ENCODE data around the gene INPP5A. TPM values are rescaled to one million over a fixed set of nuclear protein-coding genes. Genes with fewer than 3 reads are reported as not detected.
A peak's percentile ranks its signal among the peaks of the same experiment; 100 is the strongest.

INPP5A gene
- total RNA-seq, 1 donor from 2014 or later, result 105 TPM

DNA sequence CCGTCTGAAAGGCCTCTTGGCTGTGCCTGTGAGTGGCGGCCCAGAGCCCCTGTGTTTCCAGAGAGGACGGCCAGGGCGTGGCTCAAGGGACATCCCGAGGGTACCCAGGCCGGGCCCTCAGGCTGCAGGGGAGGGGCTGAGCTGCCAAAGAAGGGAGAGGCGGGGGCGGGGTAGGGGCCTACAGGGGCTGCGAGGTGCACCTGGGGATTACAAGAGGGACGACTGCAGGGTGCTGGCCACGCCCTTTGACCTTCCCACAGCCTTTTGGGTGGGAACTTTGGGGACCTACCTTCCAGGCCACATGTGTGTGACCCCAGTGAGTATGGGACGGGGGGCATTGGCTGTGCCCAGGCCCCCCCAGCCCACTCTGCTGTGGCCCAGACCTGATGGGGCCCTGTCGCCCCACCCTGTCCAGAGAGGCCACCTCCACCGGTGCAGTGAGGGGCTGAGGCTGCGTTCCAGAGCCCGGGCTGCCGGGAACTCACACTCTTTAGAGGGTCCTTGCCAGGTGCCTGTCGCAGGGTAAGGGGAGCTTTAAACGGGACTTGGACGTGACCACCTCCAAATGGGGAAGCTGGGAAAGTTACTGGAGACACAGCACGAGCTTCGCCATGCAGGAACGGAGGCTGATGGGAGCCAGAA is 267.3 kb downstream of the INPP5A start:
- H3K4me3 ChIP-seq, result no peak overlapping the region
- no peaks in the 10 kb centered on the region for H3K4me1 ChIP-seq
- intact Hi-C loops (cut with micrococcal nuclease), result no loop called here
- H3K27ac ChIP-seq (replicated peaks), result no peak overlapping the region
- no peaks in the 10 kb centered on the region for H3K36me3 ChIP-seq
- no peak for DNase-seq
- TF ChIP-seq, protein P1, sequence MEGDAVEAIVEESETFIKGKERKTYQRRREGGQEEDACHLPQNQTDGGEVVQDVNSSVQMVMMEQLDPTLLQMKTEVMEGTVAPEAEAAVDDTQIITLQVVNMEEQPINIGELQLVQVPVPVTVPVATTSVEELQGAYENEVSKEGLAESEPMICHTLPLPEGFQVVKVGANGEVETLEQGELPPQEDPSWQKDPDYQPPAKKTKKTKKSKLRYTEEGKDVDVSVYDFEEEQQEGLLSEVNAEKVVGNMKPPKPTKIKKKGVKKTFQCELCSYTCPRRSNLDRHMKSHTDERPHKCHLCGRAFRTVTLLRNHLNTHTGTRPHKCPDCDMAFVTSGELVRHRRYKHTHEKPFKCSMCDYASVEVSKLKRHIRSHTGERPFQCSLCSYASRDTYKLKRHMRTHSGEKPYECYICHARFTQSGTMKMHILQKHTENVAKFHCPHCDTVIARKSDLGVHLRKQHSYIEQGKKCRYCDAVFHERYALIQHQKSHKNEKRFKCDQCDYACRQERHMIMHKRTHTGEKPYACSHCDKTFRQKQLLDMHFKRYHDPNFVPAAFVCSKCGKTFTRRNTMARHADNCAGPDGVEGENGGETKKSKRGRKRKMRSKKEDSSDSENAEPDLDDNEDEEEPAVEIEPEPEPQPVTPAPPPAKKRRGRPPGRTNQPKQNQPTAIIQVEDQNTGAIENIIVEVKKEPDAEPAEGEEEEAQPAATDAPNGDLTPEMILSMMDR (IDR thresholded peaks at IDR 0.05; ENCODE audit: borderline replicate concordance), result no peak
- H3K27me3 ChIP-seq (ENCODE audit: low read depth), result peaks cover 61% of the 10 kb centered on the region
- H3K9me3 ChIP-seq (replicated peaks), result peaks cover 6% of the 10 kb centered on the region

DNA sequence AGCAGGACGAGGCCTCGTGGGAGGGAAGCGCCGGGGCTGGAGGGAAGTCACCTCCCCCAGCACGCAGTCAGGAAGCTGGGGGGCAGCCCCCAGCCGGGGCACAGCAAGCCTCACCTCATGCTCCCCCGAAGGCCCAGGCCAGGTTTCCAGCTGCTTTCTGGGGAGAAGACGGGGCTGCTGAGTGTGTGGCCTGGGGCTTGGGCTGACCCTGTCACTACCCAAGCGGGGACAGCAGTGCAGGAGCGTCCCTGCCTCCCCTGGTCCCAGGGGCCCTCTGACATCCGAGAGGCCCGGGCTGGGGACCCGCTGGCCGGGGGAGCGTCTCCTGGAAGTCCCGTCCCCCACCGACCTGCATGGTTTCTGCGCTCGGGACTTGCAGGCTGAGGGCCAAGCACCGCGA is 268.0 kb downstream of the INPP5A start:
- H3K27me3 ChIP-seq (ENCODE audit: low read depth), result peaks cover 68% of the 10 kb centered on the region
- intact Hi-C loops (cut with micrococcal nuclease), result no loop called here
- no peaks in the 10 kb centered on the region for H3K4me1 ChIP-seq
- H3K27ac ChIP-seq (replicated peaks), result no peak overlapping the region
- no peaks in the 10 kb centered on the region for H3K36me3 ChIP-seq
- H3K4me3 ChIP-seq, result no peak overlapping the region
- TF ChIP-seq, protein P1 (IDR thresholded peaks at IDR 0.05; ENCODE audit: borderline replicate concordance), result no peak
- no peak for DNase-seq
- peaks cover 6% of the 10 kb centered on the region for H3K9me3 ChIP-seq (replicated peaks)

DNA sequence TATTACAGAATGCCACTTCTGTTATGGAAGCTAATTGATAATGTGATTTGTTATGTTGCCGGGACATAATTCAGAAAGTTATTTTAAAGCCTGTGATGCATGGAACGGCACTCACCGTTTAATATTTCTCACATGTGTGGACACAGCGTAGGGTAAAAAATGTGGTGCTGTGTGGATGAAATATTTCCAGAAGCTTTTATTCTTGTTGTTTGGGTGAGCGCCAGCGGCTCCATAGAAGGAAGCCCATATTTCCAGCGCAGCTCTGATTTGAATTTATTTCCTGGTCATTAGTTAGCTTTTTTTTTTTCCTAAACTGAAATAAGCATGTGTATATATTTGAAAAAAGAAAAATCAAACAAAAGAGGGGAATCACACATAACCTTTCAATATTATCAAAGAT is 268.5 kb downstream of the INPP5A start:
- TF ChIP-seq, protein P1 (IDR thresholded peaks at IDR 0.05; ENCODE audit: borderline replicate concordance), result no peak
- Histone ChIP-seq H3K36me3 (no peaks in the 10 kb centered on the region), H3K9me3 (replicated peaks) (peaks cover 6% of the 10 kb centered on the region), H3K4me1 (no peaks in the 10 kb centered on the region), H3K27me3 (ENCODE audit: low read depth) (peaks cover 73% of the 10 kb centered on the region), H3K4me3 (no peak overlapping the region), H3K27ac (replicated peaks) (no peak overlapping the region)
- no peak for DNase-seq
- intact Hi-C loops (cut with micrococcal nuclease), result no loop called here

DNA sequence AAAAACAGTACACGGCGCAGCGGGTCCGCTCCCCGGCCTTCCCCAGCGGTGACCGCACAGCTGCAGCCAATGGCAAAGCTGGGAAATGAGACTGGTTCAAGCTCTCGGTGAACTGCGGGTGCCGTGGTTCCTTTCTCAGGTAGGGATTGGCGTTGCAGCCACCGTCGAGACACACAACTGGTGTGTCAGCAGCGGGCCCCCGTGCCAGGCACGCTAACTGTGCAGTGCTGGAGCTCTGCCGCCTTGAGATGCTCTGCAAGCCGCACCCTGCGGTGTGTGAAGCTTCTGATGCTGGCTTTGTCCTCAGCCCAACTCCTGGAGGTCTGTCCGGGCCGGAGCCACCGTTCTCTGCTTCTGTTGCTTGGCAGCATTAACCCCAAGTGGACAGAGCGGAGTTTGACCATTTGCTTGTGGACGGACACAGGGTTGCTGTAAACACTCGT is 269.0 kb downstream of the INPP5A start:
- no peaks in the 10 kb centered on the region for H3K4me1 ChIP-seq
- H3K27ac ChIP-seq (replicated peaks), result no peak overlapping the region
- DNase-seq, result peak; percentile 9
- intact Hi-C loops (cut with micrococcal nuclease), result no loop called here
- peaks cover 6% of the 10 kb centered on the region for H3K9me3 ChIP-seq (replicated peaks)
- TF ChIP-seq, protein P1 (IDR thresholded peaks at IDR 0.05; ENCODE audit: borderline replicate concordance), result no peak
- H3K27me3 ChIP-seq (ENCODE audit: low read depth), result peaks cover 76% of the 10 kb centered on the region
- no peaks in the 10 kb centered on the region for H3K36me3 ChIP-seq
- H3K4me3 ChIP-seq, result no peak overlapping the region

DNA sequence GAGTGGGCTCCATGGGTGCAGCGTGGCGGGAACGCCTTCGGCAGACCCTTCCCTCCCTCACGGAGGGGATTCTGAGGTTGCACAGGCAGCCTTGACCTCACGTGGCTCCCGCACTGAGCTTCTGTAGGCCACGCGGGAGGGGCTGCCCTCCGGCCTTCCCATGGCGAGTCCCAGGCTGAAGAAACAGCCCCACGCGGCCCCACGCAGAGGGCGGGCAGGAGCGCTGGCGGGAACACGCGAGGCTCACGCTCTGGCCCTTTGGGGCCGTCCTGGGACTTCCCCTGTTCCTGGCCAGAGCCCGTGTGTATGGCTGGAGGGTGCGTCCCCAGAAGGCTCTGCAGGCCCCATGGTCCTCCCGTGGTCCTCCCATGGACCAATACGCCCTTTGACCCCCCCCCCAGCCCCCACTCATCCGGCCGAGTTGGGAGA is 270.0 kb downstream of the INPP5A start:
- intact Hi-C loops (cut with micrococcal nuclease), result no loop called here
- no peaks in the 10 kb centered on the region for H3K36me3 ChIP-seq
- TF ChIP-seq, protein P1 (IDR thresholded peaks at IDR 0.05; ENCODE audit: borderline replicate concordance), result no peak
- peak; percentile 9 for DNase-seq
- H3K27ac ChIP-seq (replicated peaks), result no peak overlapping the region
- H3K9me3 ChIP-seq (replicated peaks), result no peaks in the 10 kb centered on the region
- peaks cover 79% of the 10 kb centered on the region for H3K27me3 ChIP-seq (ENCODE audit: low read depth)
- H3K4me3 ChIP-seq, result no peak overlapping the region
- no peaks in the 10 kb centered on the region for H3K4me1 ChIP-seq

All from left ventricle myocardium inferior (tissue), 1 donor.